Tongue (tissue), 2 donors: Measurements from ENCODE around the gene BCL11A. TPM values are rescaled to one million over a fixed set of nuclear protein-coding genes. Genes with fewer than 3 reads are reported as not detected.

Experiments
- DNase-seq: peaks from one replicate; pipeline ENCODE4 v3.0.0-alpha.2; 2015
- total RNA-seq: library from RNA; depleted of rRNA; stranded (reverse); fragments of >200 nt; gene quantifications from one replicate; pipeline ENCODE4 v1.2.3, GENCODE V29; 2014

The BCL11A gene
- total RNA-seq, 1 donor from 2014 or later: 19.9 TPM

DNA sequence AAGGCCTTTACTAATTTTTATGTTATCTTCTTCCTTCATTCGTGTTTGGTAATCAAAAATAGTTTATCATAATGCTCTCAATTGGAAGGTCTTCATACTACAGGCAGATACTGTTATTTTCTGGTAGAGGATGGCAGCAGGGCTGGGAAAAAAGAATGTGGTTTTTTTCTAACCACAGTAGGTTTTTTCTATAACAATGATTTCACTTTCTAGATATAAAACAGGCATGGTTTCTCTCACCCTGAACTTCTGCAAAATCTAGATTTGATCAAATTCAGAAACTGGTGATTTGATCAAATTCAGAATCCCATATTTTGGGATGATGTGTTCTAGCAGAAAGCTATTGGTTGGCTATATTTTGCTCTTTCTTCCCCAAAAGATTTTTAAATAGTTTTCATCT, 27.6 kb downstream of the BCL11A start:
- no peak for DNase-seq

DNA sequence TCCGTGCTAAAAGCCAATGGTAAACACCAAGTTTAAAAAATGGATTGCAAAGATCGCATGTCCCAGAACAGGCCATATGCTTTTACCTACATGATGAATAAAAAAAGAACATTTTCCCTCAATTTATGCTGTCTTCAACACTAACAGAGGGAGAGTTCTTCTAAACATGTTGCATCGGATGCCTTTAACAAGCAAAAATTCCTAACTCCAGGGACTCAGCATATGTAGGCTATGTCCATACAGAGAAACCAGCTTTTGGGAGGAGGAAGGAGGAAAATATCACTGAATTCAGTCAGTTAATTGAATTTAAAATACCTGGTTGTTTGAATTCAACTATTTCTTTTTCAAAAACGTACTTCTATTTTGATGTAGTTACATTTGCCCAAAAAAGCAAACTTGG, 28.6 kb downstream of the BCL11A start:
- no peak for DNase-seq

DNA sequence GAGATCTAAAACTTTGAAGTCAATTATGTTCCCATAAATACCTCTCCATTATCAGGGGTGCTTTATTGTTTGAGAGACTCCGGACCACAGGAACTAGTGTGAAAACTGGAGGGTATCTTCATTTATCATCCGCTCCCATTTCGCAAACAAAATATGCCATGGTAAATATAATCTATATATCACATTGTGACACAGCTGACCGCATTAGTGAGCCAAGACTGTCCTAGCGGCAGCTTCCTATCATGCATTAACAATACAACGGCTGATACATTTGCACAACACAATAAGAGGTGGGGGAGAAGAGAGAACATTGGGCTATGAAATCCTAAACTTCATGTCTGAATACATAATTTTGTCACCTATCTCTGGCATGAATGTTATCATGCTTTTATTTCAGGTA, 29.5 kb downstream of the BCL11A start:
- no peak for DNase-seq

DNA sequence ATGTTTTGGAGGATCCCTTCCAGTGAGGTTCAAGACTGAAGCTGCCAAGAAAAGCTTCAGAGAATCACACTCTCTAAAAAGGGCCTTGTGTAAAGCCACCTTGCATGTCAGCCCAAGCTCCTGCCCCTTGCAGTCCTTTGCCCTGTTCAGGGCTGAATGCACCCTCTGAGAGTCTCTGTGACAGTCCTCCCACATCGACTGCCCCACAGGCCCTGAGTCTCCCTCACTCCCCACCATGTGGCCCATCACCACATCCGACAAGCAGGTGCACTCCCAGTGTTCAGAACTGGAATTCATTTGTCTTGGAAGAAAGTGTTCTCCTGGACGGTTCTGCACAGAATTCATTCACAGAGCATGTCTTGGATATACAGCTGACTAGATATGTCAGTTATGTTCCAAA, 31.0 kb downstream of the BCL11A start:
- DNase-seq: no peak

DNA sequence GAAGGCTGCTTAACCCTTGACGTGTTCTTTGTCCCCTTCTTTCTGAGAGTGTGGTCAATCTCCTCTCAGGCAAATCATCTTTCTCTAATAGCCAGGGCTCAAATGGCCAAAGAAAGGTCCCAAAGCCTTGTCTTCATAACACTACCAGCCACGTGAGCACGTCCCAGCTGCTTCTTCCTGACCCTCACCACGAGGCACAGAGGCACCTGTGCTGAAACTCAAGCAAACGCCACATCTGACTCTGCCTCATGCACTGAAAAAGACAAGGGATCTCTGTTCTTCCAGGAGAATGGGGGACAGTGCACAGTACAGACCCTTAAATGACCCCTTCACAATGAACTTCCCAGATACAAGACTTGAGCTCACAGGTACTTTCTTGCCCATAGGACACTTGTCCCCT, 31.8 kb downstream of the BCL11A start:
- DNase-seq: no peak

DNA sequence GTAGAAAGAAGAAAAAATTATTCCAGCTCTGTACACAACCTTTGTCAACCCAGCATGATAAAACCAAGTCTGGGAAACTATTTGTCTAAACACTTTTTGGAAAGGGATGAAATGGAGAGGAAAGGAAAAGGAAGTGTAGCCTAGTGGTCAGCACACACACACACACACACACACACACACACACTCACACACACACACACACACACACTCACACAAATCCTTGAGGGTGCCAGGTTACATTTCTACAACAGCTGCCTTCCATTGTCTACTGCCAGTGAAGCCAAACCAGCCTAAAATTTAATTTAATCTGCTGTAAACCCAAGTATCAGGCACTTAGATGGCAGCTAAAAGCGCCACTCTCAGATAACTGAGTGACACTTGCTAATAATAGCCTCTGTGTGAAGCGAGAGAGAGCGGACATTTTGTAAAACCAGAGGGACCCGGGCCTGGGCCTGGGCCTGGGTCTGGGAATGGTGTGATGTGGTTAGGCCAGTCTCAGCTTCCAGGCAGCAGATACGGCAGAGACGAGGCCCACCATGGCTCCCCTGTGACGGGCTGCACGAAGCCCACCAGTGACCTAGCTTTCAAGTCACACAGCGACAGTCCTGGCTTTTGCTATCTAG, 32.4 kb downstream of the BCL11A start:
- DNase-seq: no peak

DNA sequence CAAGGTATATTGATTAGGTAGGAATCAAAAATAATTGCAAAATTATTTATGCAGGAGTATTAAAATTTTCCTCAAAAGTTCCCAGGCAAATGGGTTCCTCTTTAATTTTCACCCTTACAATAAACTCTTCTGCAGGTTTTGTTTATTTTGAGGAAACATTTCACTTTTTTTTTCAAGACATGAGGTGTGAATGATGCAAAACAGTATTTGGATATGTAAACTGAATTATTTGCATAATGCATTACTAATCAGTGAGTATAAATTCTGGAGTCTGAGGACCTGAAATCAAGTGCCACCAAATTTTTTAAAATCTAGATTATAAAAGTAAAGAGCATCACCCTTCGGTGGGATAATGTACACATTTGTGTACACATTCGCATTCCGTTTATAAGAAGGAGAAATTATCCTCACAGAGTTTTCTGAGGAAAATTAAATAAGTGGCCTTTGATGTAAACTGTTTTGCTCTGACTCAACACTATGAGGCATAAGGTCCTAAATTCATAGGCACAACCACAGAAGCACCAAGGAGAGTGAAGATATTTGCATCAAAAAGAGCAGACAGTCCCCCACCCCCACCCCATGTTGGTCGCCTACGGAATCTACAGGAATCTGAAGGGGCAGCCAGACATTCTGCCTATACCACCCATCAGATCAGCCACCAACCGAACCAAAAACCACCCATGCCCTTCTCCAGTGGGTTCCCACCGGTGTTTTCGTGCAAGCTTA, 33.1 kb downstream of the BCL11A start:
- DNase-seq: no peak

DNA sequence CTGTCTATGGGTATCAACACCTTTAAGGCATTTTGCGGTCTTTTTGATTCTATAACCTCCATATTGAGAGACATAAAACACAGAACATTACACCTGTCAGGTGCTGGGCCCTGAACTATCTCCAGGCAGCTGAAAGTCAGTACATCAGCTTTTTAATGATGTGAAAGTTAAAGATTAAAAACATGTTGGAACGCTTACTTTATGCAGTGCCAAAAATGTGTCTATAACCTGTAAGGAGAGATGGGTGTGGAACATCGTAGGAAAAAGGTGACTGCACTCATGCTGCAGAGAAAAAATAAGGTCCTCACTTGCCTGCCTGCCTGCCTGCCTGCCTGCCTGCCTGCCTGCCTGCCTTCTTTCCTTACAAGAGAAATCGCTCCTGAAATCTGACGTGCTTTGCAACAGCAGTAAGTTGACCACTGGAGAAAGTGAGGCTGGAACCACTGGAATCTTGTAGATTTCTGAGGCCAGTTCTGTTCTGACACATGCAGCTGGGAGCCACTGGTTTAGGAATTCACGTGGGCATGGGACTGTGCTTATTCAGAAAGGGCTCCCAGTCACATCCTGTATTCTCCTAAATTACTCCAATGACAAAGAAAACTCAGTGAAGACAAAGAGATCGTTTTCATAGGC, 34.1 kb downstream of the BCL11A start:
- no peak for DNase-seq

DNA sequence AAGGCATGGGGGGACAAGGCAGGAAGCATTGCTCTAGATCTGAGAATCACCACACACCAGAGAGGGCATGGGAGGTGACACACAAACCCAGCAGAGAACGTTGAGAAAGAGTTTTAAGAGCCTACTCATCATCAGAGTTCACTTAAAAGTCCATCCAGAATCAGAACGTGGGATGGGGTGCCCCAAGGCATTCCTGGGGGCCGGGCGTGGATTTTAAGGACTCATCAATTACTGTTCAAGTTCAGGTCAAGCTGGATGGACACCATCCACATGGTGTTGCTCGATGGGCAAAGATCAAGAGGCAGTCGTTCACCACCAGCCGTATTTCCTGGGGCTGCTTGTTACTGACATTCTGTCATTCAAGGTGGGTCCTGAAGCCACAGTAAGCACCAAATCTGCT, 34.9 kb downstream of the BCL11A start:
- no peak for DNase-seq

DNA sequence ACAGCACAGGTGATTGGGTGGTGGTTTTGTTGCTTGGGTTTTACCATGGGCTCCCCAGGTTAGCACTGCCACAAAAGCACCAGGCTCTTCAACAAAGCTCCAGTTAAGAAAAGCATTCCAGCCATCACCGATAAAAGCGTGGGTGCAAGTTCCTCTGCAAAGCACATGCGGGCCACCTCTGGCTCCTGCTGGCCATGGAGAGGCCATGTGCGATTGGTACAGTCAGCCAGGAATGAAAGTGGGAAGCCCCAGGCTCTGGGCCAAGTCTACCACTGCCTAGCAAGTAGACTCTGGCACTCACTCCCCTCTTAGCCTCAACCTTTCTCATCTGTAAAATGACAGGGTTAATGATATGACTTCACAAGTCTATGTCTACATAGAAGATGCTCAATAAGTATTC, 36.0 kb downstream of the BCL11A start:
- DNase-seq: no peak

DNA sequence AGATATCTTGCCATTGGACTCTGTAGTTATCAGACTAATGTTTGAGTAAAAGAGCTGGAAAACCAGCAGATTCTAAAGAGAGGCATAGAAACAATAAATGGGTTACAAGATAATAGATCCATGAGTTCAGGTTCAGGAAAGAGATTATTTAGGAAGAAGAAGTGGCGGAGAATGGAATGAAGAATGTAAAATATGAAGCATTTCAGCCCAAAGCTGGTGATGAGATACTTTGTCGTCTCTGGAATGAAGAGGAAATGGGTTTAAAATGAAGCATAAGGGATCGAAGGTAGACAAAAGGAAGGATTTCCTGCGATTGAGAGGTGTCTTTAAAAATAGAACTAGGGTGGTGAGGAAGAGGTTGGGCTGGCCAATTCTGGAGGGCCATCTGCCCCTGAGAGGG, 36.6 kb downstream of the BCL11A start:
- no peak for DNase-seq

DNA sequence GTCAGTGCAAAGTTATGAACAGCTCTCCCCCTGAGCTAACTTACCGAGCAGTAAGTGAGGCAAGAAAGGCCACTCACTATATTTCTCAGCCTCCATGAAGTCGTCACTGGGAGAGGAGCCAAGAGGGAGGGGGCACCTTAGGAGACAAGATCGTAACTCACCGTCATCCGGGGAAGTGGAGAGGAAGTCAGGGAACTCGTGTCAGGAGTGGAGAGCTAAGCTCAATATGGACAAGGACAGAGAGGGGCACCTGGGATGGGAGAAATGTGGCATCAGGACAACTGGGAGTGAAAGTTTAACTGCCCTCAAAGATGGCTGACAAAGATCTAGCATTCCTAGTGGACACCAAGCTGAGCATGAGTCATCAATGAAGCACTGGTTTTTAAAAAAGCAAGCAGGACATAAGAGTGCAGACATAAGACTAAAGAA, 37.1 kb downstream of the BCL11A start:
- DNase-seq: peak; percentile 62

DNA sequence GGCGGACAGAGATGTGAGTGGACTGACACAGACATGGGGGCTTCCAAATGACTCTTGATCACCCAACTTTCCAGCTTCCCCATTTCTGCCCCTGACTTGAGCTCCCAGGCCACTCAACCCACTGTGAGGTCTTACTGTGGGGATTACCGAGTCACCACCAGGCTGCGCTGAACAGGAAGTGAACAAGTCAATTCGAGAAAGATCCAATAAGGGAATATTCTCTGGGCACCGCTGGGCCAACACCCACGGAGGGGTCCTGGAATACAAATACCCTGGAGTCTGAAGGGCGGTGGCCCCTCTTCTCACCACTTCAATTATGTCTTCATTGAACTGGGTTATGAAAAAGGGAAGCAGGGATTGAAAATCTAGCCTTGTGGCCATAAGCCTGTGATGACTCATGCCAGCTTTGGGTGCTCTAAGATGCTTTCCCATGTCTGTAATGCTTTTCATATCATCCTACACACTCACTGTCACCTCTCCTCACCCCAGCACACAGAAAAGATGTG, 37.7 kb downstream of the BCL11A start:
- DNase-seq: no peak

DNA sequence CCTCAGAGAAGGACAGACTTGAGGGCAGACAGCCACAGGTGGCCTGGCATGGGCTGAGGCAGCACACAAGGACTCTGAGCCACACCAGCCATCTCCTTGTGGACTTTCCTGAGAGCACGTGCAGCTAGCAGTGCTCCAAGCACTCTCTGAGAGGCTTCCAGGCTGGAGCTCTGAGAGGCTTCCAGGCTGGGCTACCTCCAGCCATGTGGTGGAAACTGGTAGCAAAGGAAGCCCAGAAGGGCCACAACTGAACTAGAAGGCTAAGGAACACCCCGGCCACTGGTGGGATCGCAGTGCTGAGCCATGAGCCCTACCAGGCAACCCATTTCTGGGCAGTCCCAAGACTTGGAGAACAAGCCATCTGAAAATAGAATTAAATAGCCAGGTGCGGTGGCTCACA, 39.5 kb downstream of the BCL11A start:
- no peak for DNase-seq

DNA sequence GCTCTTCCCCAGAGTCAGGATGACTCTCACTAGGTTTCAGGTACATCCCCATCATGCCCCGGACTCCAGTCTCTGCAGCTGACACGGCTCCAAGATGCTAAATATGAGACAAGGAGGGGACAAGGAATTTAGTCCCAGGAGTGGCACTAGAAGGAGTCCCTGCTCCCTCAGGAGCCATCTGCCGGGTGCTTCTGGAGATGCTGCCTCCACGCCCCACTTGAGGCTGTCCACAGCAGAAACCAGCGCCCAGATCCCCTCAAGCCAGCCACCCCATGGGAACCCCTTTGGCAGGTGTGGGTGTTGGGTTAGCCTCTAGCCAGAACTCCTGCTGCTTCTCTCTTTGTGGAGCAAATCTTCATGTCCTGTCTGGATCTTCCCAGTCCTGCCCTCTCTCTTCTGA, 40.3 kb downstream of the BCL11A start:
- DNase-seq: no peak

DNA sequence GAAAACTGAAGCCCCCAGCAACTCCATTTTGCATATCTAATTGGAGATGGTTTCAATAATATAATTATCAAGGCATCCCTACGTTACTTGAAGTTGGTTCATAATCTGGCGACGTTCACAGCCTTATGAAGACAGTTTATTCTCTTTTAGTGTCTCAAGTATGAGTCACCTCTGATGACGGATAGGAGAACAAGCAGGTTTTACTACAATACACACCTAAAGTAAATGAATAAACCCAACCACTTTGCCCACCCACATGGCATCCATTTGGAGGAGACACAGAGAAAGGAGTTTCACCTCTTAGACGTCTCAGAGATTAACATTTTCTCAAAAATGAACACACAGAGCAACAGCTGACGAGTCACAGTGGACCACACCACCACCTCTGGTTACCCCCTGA, 40.8 kb downstream of the BCL11A start:
- no peak for DNase-seq

DNA sequence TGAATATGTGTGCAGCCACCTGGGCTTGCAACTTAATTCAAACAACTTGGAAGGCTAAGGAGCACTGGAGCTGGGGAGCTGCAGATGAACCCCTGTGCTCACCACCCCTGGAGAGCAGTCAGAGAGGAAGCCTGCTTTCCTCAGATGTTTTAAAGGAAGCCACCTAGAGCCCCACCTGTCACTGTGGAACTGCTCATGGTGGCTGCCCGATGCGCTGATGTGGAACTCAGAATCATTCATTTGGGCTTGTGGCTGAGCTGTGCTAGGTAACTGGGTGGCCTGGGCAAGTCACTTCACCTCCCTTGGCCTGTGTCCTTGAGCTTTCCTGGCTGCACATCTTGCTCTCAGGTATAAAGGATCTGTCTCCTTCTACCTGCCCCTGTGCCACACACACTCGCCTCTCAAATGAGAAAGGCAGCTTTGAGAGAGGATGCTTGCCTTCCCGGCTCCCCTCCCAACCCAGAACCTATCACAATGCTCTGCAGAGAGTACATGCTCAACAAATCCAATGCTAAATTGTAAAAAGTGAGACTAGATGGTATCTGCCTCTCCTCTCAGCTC, 41.3 kb downstream of the BCL11A start:
- no peak for DNase-seq

DNA sequence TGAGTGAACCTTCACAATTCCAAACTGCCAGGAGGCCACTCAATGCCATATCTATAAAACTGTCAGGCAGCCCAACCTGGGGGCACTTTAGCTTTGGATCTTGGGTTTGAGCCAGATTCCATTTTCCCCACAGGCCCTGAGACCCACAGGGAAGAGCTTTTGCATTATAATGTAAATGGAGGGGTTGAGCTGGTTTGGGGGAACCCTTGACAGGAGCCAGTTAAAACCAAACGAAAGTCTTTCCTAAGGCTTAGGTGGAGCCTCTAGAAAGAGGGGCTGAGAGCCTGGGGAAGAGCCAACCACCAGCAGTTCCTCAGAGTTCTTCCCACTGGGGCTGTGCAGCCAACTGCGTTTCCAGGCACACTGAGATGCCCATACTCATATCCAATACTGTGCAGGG, 42.7 kb downstream of the BCL11A start:
- DNase-seq: no peak

DNA sequence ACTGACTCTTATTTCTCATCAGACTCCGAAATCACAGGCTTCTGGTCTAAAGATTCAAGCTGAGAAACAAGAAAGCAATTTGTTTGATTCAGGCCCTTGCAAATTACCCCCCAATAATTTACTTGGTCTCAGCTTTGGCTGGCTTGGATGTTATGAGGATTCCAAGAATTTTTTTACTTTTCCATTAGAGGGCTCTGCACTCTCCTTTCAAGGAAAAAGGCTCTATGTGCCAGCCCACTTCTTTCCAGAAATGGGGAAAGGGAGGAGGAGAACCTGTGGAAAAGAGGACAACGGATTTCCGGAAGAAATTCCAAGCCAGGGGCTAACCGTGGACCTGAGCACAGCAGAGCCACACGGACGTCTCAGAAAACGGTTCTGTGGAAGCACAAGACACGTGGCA, 44.4 kb downstream of the BCL11A start:
- no peak for DNase-seq

DNA sequence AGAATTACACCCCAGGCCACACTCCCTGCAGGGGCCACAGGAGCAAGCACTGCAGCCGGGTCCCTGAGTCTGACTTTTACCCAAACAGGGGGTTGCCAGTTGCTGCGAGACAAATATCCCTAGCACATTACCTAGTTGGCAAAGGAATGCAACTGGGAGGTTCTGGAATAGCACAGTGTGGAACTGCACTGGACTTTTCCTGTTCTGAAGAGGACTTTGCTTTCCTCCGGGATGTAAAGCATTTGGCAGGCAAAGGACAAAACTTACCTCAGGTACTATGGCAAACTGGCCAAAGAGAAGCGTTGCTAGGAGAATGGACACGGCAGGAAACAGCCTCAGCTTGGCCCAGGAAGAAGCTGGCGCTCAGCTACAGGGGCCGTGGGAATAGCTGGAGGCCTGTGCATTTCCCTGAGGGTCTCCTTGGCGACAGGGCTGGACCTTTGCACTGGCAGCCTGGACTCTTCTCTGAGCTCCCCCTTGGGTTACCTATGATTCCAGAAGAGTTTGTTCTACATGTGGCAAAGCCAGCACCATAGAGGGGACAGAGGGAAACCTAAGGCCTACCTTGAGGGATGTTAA, 45.0 kb downstream of the BCL11A start:
- DNase-seq: no peak

DNA sequence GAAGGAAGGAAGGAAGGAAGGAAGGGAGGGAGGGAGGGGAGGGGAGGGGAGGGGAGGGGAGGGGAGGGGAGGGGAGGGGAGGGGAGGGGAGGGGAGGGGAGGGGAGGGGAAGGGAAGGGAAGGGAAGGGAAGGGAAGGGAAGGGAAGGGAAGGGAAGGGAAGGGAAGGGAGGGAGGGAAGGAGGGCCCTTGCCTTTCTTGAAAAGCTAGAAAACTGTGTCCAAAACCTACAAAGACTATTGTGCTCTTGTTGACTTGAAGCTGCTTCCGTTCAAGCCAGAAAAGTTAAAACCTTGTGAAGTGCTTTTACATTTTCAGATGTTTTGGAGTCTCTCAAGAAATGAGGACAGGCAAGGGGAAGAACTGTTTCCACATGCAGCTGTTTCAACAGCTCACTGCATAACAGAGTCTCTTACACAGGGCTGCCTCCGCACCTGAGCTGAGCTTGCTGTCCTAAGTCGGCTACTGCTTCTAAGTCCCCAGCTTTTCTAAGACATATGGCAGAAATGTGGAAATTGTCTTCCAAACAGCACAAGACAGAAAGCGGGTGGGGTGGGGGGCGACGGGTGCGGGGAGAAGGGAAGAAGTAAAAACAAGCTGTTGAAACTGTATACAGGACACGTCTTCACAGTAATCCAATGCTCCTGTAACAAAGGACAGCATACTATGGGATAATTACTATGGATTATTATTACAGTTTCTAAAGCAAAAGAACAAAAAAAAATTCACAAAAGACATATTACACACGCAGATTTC, 46.1 kb downstream of the BCL11A start:
- peak; percentile 85 for DNase-seq

DNA sequence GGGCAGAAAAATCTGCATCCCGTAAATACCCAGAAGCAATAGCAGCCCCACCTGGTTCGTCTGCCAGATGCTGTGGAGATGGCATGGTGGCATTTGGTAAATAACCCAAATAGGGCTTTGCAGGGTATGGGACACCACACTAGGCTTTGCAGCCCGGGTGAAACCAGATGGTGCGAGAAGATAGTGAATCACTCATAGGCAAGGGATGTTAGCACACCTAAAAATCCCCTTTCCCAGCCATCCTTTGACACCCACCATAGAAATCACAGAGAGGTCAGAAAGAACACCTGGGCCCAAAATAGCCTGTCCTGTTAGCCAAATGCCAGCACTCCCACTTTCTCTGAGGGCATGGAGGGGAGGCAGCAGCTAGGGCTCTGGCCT, 47.6 kb downstream of the BCL11A start:
- DNase-seq: no peak
